CD4-positive, alpha-beta memory T cell (primary cell): Measurements from ENCODE around the gene POR. TPM values are rescaled to one million over a fixed set of nuclear protein-coding genes. Genes with fewer than 3 reads are reported as not detected.

ENCODE experiments used
- CTCF ChIA-PET: fragments of 350-600 bp; sonication (Branson Sonifier 250); formaldehyde crosslinking; loops from one replicate; lab custom pipeline; 2021; ENCODE audit warnings: inconsistent platforms; ENCODE audit not compliant: partially characterized antibody; lab: Charles Lee
- POLR2A ChIA-PET: fragments of 350-600 bp; sonication (Branson Sonifier 250); formaldehyde crosslinking; loops from one replicate; lab custom pipeline; 2021; ENCODE audit not compliant: partially characterized antibody; lab: Charles Lee
- DNase-seq, 5 donors: peaks; one replicate each; pipeline versions ENCODE4 v3.0.0 to v3.0.0-alpha.2; 2020 to 2022; ENCODE audit warnings: mixed read lengths in 1 of 5
- H3K27ac ChIP-seq: one replicate; pipeline ENCODE4 v1.7.0; 2013; ENCODE audit warnings: low read depth, low read length
- H3K27me3 ChIP-seq: 2 replicates; pipeline ENCODE4 v1.7.0; 2013; ENCODE audit warnings: mild to moderate bottlenecking, low read length, moderate library complexity; ENCODE audit not compliant: insufficient read depth
- H3K36me3 ChIP-seq: 2 replicates; pipeline ENCODE4 v1.7.0; 2013; ENCODE audit warnings: mild to moderate bottlenecking, low read length, moderate library complexity; ENCODE audit not compliant: insufficient read depth
- H3K4me1 ChIP-seq: 2 replicates; pipeline ENCODE4 v1.7.0; 2013; ENCODE audit warnings: mild to moderate bottlenecking, low read length, moderate library complexity; ENCODE audit not compliant: insufficient read depth
- H3K4me3 ChIP-seq, 2 donors: one replicate each; pipeline ENCODE4 v1.7.0; 2013; ENCODE audit warnings: low read length in 2 of 2, mild to moderate bottlenecking in 1 of 2
- H3K9me3 ChIP-seq, 2 donors: one replicate each; pipeline ENCODE4 v1.7.0; 2013; ENCODE audit warnings: low read length in 2 of 2, control low read depth in 1 of 2; ENCODE audit not compliant: control insufficient read depth in 1 of 2
- H3K27ac Mint-ChIP-seq, 7 donors: one replicate each; pipeline ENCODE4 v1.8.0; 2020 to 2021; ENCODE audit warnings: mixed read lengths in 7 of 7, mild to moderate bottlenecking in 6 of 7, inconsistent platforms in 3 of 7, moderate library complexity in 3 of 7
- H3K27me3 Mint-ChIP-seq, 2 donors: one replicate each; pipeline ENCODE4 v1.8.0; 2020 to 2021; ENCODE audit warnings: mixed read lengths in 2 of 2
- H3K36me3 Mint-ChIP-seq, 2 donors: one replicate each; pipeline ENCODE4 v1.8.0; 2020 to 2021; ENCODE audit warnings: mixed read lengths in 2 of 2, inconsistent platforms in 1 of 2, mild to moderate bottlenecking in 1 of 2
- H3K4me1 Mint-ChIP-seq, 4 donors: one replicate each; pipeline ENCODE4 v1.8.0; 2020 to 2021; ENCODE audit warnings: mixed read lengths in 4 of 4, mild to moderate bottlenecking in 1 of 4
- H3K4me3 Mint-ChIP-seq, 8 donors: one replicate each; pipeline ENCODE4 v1.8.0; 2020 to 2021; ENCODE audit warnings: mixed read lengths in 8 of 8, mild to moderate bottlenecking in 7 of 8, moderate library complexity in 6 of 8, inconsistent platforms in 3 of 8
- H3K9me3 Mint-ChIP-seq, 8 donors: one replicate each; pipeline ENCODE4 v1.8.0; 2020 to 2021; ENCODE audit warnings: mixed read lengths in 8 of 8, mild to moderate bottlenecking in 5 of 8, inconsistent platforms in 3 of 8, moderate library complexity in 1 of 8
- intact Hi-C: fragments of 100-400 bp; cut with micrococcal nuclease; formaldehyde crosslinking; loops from one replicate; pipeline ENCODE4 v1.15.1; 2023
- microRNA-seq: library from miRNA; unstranded; fragments of <30 nt; microRNA quantifications from one replicate; pipeline ENCODE4 v1.2.0, GENCODE V29; 2021; ENCODE audit warnings: borderline replicate concordance, borderline number of aligned reads, borderline microRNAs expressed, mixed read lengths
- polyA plus RNA-seq, 2 donors: library from polyadenylated mRNA; unstranded; fragments of 300-500 nt; fragmentation: Illumina TruSeq; gene quantifications; one replicate each; pipeline ENCODE4 v1.2.3, GENCODE V29; 2021
- total RNA-seq, 2 experiments: library from RNA; stranded (reverse); gene quantifications; one replicate each; pipeline ENCODE4 v1.2.3, GENCODE V29; 2021

The POR gene
- total and polyA plus RNA-seq, 4 experiments from 2014 or later, result 45.6 to 71.1 (median 54.0) TPM

- Histone ChIP-seq H3K9me3 (no peaks in the 10 kb centered on the region), H3K4me3 (no peak overlapping the region), H3K4me1 (no peaks in the 10 kb centered on the region), H3K27me3 (no peaks in the 10 kb centered on the region), H3K36me3 (no peaks in the 10 kb centered on the region), H3K27ac (no peak overlapping the region)
- DNase-seq, result no peak
- ChIA-PET CTCF (interaction anchor here (1.2 to 1.5 kb wide), 2 partner anchors 8 to 12 kb away, joined by 4 to 5 read pairs; no protein-coding TSS in a partner anchor), POLR2A (no interaction called here)
- no peak overlapping the region for H3K27ac Mint-ChIP-seq
- no peaks in the 10 kb centered on the region for H3K9me3 Mint-ChIP-seq
- no peak overlapping the region for H3K4me3 Mint-ChIP-seq
- H3K4me1 Mint-ChIP-seq, result peaks cover 0 to 6% (median 5%) of the 10 kb centered on the region in 4 donors
- H3K27me3 Mint-ChIP-seq, result no peaks in the 10 kb centered on the region
- intact Hi-C loops, result no loop called here
- peaks cover 6 to 9% of the 10 kb centered on the region in 2 donors for H3K36me3 Mint-ChIP-seq
These were observed 117.0 kb downstream of the POR start for GRCh38 chr7:76031964-76032363.

Small RNA genes lying within 50 kb of the gene (microRNA-seq; reads per million reads assigned to microRNA genes)
- 0.72 reads per million for gene MIR4651

Other genes starting within 250 kb of the POR start
- 1 to 10 TPM; 3.1 to 3.5 TPM for gene HIP1, start 176.2 kb upstream of the POR start, total RNA-seq
- 1 to 10 TPM in 1 of 2 donors, not detected in 1; 2.2 TPM for gene HIP1, start 176.2 kb upstream of the POR start, polyA plus RNA-seq
- gene CCL26, start 142.9 kb upstream of the POR start, total RNA-seq, result not detected
- not detected for gene CCL26, start 142.9 kb upstream of the POR start, polyA plus RNA-seq
- gene CCL24, start 101.3 kb upstream of the POR start, total RNA-seq, result not detected
- not detected for gene CCL24, start 101.3 kb upstream of the POR start, polyA plus RNA-seq
- gene RHBDD2, start 36.1 kb upstream of the POR start, total RNA-seq, result 10 to 100 TPM; 47.1 to 53.2 TPM
- 100 to 1,000 TPM; 108 to 119 TPM for gene RHBDD2, start 36.1 kb upstream of the POR start, polyA plus RNA-seq
- gene TMEM120A, start 79.4 kb downstream of the POR start, total RNA-seq, result 10 to 100 TPM; 27.4 to 31.2 TPM
- 10 to 100 TPM; 24.1 to 38.1 TPM for gene TMEM120A, start 79.4 kb downstream of the POR start, polyA plus RNA-seq
- gene STYXL1, start 132.8 kb downstream of the POR start, total RNA-seq, result 10 to 100 TPM; 18.9 to 23.9 TPM
- gene STYXL1, start 132.8 kb downstream of the POR start, polyA plus RNA-seq, result 10 to 100 TPM; 43.5 to 71.0 TPM
- gene MDH2, start 133.0 kb downstream of the POR start, total RNA-seq, result 10 to 100 TPM; 79.8 to 80.1 TPM
- gene MDH2, start 133.0 kb downstream of the POR start, polyA plus RNA-seq, result 100 to 1,000 TPM; 155 to 159 TPM